KMS-11 (cell line): Measurements from ENCODE around the gene ALDH16A1.

Experiments
- H2AFZ ChIP-seq: fragments of 200-600 bp; sonication (generic); 2 replicates; pipeline ENCODE4 v1.6.1; 2016; ENCODE audit warnings: antibody characterized with exemption, mixed run types, low read depth
- H3K27ac ChIP-seq: fragments of 200-600 bp; sonication (generic); 2 replicates; pipeline ENCODE4 v1.6.1; 2016; ENCODE audit warnings: mild to moderate bottlenecking, mixed run types
- H3K27me3 ChIP-seq: fragments of 200-600 bp; sonication (generic); 2 replicates; pipeline ENCODE4 v1.6.1; 2017; ENCODE audit warnings: mild to moderate bottlenecking, low read depth, mixed run types, moderate library complexity; ENCODE audit not compliant: insufficient read depth
- H3K36me3 ChIP-seq: fragments of 200-600 bp; sonication (generic); 2 replicates; pipeline ENCODE4 v1.6.1; 2017; ENCODE audit warnings: mild to moderate bottlenecking, mixed run types; ENCODE audit not compliant: insufficient read depth
- H3K4me1 ChIP-seq: fragments of 200-600 bp; sonication (generic); 2 replicates; pipeline ENCODE4 v1.6.1; 2016; ENCODE audit warnings: mild to moderate bottlenecking, low read depth, mixed run types; ENCODE audit not compliant: poor library complexity, severe bottlenecking
- H3K4me2 ChIP-seq: fragments of 200-600 bp; sonication (generic); 2 replicates; pipeline ENCODE4 v1.7.0; 2016; ENCODE audit warnings: mild to moderate bottlenecking, mixed run types
- H3K4me3 ChIP-seq: fragments of 200-600 bp; sonication (generic); IDR thresholded peaks from 2 replicates; pipeline ENCODE4 v1.6.1; 2017; ENCODE audit warnings: low read depth, low read length, mixed read lengths; ENCODE audit not compliant: insufficient read depth
- H3K79me2 ChIP-seq: fragments of 200-600 bp; sonication (generic); 2 replicates; pipeline ENCODE4 v1.6.1; 2016; ENCODE audit warnings: low read depth, mixed run types; ENCODE audit not compliant: insufficient read depth
- H3K9ac ChIP-seq: fragments of 200-600 bp; sonication (generic); 2 replicates; pipeline ENCODE4 v1.6.1; 2016; ENCODE audit warnings: mild to moderate bottlenecking, mixed run types
- H4K20me1 ChIP-seq: fragments of 200-600 bp; sonication (generic); 2 replicates; pipeline ENCODE4 v1.6.1; 2016; ENCODE audit warnings: mild to moderate bottlenecking, mixed run types; ENCODE audit not compliant: insufficient read depth
- TF ChIP-seq, protein P1 (sequence below): fragments of 200-600 bp; sonication (generic); conservative IDR thresholded peaks from 2 replicates; pipeline ENCODE4 v1.6.1; 2017; ENCODE audit warnings: low read depth, mild to moderate bottlenecking, antibody characterized with exemption, low read length, moderate library complexity, mixed read lengths

Gene ALDH16A1

DNA sequence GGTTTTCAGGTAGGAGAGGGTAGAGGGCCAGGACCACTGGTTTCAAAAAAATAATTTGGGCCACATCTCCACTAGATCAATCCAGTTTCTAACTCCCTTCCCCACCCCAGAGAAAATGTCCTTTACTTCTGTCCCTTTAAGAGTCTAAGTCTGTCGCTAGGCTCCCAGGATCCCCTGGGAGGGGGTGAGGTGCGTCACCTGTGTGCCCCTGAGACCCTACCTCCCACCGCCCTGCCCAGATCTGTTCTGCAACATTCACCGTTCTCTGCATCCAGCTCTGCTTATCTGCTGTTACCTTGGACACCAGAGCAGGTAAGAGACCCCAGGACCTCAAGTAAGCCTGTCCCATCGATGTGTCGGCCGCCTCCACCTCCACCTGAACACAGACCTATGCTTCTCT lies 27.8 kb upstream of the ALDH16A1 start, which contains the start of gene GFY:
Gene GFY (plus strand): TSS at position 211 of the 400 bp plus-strand sequence. CDS start 1,043 bp downstream, outside the sequence.
- H3K4me3 ChIP-seq: no peak within 1 kb of the TSS
- no peak within 1 kb of the TSS for H3K27ac ChIP-seq
- H2AFZ ChIP-seq: no peak within 1 kb of the TSS
- H3K4me1 ChIP-seq: peaks cover 9% of the 10 kb centered on the region
- H3K27me3 ChIP-seq: peaks cover 99% of the 10 kb centered on the region
- TF ChIP-seq, protein P1, sequence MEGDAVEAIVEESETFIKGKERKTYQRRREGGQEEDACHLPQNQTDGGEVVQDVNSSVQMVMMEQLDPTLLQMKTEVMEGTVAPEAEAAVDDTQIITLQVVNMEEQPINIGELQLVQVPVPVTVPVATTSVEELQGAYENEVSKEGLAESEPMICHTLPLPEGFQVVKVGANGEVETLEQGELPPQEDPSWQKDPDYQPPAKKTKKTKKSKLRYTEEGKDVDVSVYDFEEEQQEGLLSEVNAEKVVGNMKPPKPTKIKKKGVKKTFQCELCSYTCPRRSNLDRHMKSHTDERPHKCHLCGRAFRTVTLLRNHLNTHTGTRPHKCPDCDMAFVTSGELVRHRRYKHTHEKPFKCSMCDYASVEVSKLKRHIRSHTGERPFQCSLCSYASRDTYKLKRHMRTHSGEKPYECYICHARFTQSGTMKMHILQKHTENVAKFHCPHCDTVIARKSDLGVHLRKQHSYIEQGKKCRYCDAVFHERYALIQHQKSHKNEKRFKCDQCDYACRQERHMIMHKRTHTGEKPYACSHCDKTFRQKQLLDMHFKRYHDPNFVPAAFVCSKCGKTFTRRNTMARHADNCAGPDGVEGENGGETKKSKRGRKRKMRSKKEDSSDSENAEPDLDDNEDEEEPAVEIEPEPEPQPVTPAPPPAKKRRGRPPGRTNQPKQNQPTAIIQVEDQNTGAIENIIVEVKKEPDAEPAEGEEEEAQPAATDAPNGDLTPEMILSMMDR: no peak
- H3K9ac ChIP-seq: no peak within 1 kb of the TSS
- H3K4me2 ChIP-seq: no peak within 1 kb of the TSS
- no peaks in the 10 kb centered on the region for H3K36me3 ChIP-seq
- H4K20me1 ChIP-seq: no peaks in the 10 kb centered on the region
- H3K79me2 ChIP-seq: no peaks in the 10 kb centered on the region

GRCh38 chr19:49425922-49426592 lies 27.0 kb upstream of the ALDH16A1 start:
- TF ChIP-seq, protein P1: no peak

DNA sequence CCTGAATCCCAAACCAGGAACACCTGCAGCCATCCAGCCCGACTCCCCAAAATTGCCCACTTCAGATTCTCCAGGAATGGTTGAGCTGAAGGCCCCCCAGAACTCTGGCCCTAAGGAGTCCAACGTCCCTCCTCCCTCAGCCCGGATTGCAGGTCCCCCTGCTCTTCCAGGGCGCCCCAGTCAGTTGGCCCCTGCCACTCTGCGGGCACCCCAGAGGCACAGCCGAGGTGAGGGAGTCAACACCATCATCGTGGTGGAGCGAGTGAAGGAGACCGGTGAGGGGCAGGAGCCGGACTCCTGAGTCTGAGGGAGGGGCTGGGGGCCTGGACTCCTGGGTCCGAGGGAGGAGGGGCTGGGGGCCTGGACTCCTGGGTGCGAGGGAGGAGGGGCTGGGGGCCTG lies 25.7 kb upstream of the ALDH16A1 start:
- Histone ChIP-seq H3K4me1 (peaks cover 10% of the 10 kb centered on the region), H3K36me3 (no peaks in the 10 kb centered on the region), H3K4me3 (no peak overlapping the region), H4K20me1 (no peaks in the 10 kb centered on the region), H3K27ac (no peak overlapping the region), H3K4me2 (no peak overlapping the region), H3K79me2 (no peaks in the 10 kb centered on the region), H2AFZ (no peak overlapping the region), H3K27me3 (peaks cover 92% of the 10 kb centered on the region), H3K9ac (no peak overlapping the region)
- TF ChIP-seq, protein P1: no peak

More at GRCh38 chr19:49425922-49426592, 27.0 kb upstream of the ALDH16A1 start:
- Histone ChIP-seq H3K4me3 (no peak overlapping the region), H3K4me2 (no peak overlapping the region), H3K27ac (no peak overlapping the region), H3K79me2 (no peaks in the 10 kb centered on the region), H3K36me3 (no peaks in the 10 kb centered on the region), H3K4me1 (peaks cover 10% of the 10 kb centered on the region), H2AFZ (no peak overlapping the region), H3K9ac (no peak overlapping the region), H4K20me1 (no peaks in the 10 kb centered on the region), H3K27me3 (peaks cover 95% of the 10 kb centered on the region)

DNA sequence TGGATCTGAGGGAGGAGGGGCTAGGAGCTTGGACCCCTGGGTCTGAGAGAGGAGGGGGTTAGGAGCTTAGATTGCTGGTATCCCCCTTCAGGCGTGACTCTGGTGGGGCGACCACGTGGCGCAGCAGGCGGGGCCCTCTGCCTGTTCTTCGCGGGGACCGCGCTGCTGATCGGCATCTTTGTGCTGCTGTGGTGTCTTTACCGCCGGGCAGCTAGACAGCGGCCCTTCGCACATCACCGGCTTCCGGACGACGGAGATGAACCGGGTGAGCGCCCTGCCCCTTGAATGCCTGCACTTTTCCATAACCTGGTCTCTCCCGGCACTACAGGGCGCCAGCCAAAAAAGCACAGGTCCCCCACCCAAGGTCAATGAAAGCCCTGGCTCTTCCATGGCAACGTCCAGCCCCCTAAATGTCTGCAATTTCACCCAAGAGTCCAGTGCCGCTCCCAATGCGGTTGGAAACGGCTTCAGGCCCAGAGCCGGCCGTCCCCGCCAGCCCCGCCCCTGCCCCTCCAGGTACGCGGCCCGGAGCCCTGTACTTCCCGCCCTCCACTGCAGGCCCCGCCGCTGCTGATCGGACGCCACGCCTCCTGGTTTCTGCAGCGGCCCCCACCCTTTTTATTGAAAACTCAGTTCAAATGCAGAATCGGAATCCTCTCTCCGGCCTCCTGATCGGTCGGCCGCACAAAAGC lies 25.0 kb upstream of the ALDH16A1 start:
- Histone ChIP-seq H3K9ac (no peak overlapping the region), H2AFZ (no peak overlapping the region), H3K4me3 (no peak overlapping the region), H4K20me1 (no peaks in the 10 kb centered on the region), H3K27me3 (peaks cover 92% of the 10 kb centered on the region), H3K79me2 (no peaks in the 10 kb centered on the region), H3K4me2 (no peak overlapping the region), H3K4me1 (peaks cover 10% of the 10 kb centered on the region), H3K27ac (no peak overlapping the region), H3K36me3 (no peaks in the 10 kb centered on the region)
- TF ChIP-seq, protein P1: no peak
